OCI-LY3 (cell line): ENCODE data around the gene BAHD1.

Experiments used
- H2AFZ ChIP-seq: fragments of 200-600, 300-600 bp; shearing (Covaris generic); 2 replicates; pipeline ENCODE4 v1.6.0; 2014; ENCODE audit warnings: antibody characterized with exemption, low read depth, low read length
- H3K27ac ChIP-seq: fragments of 200-600, 300-600 bp; sonication (generic); 2 replicates; pipeline ENCODE4 v1.5.1; 2014; ENCODE audit warnings: mild to moderate bottlenecking, low read length, moderate library complexity, mixed read lengths
- H3K27me3 ChIP-seq: fragments of 200-600, 300-600 bp; sonication (generic); 2 replicates; pipeline ENCODE4 v1.6.1; 2014; ENCODE audit warnings: low read depth, low read length, mixed read lengths
- H3K36me3 ChIP-seq: fragments of 200-600, 300-600 bp; sonication (generic); replicated peaks from 2 replicates; pipeline ENCODE3; 2014; ENCODE audit warnings: low read depth, low read length, mixed read lengths
- H3K4me1 ChIP-seq: fragments of 300-600, 200-600 bp; sonication (generic); 2 replicates; pipeline ENCODE4 v1.6.1; 2014; ENCODE audit warnings: low read length, mixed read lengths
- H3K4me2 ChIP-seq: fragments of 200-600, 300-600 bp; sonication (generic); 2 replicates; pipeline ENCODE4 v1.6.1; 2014; ENCODE audit warnings: low read length, mixed read lengths
- H3K4me3 ChIP-seq: fragments of 300-600, 200-600 bp; sonication (generic); 2 replicates; pipeline ENCODE4 v1.5.1; 2014; ENCODE audit warnings: antibody characterized with exemption, mild to moderate bottlenecking, low read length, moderate library complexity
- H3K79me2 ChIP-seq: fragments of 300-600, 200-600 bp; shearing (Covaris generic); 2 replicates; pipeline ENCODE4 v1.6.1; 2014; ENCODE audit warnings: mild to moderate bottlenecking, low read length, mixed read lengths
- H3K9ac ChIP-seq: fragments of 300-600, 200-600 bp; shearing (Covaris generic); 2 replicates; pipeline ENCODE4 v1.6.0; 2014; ENCODE audit warnings: mild to moderate bottlenecking, low read length, moderate library complexity
- H3K9me3 ChIP-seq: fragments of 200-600, 300-600 bp; shearing (Covaris generic); 2 replicates; pipeline ENCODE4 v1.6.1; 2014; ENCODE audit warnings: low read length, mixed read lengths; ENCODE audit not compliant: insufficient read depth
- H4K20me1 ChIP-seq: fragments of 200-600, 300-600 bp; sonication (generic); 2 replicates; pipeline ENCODE4 v1.6.1; 2016; ENCODE audit warnings: low read length, mixed read lengths; ENCODE audit not compliant: insufficient read depth
- CTCF ChIP-seq: fragments of 200-600, 300-600 bp; sonication (generic); IDR thresholded peaks from 2 replicates; pipeline ENCODE4 v1.5.1; 2014; ENCODE audit warnings: antibody characterized with exemption, low read length, low read depth
- EZH2phosphoT487 ChIP-seq: fragments of 200-600 bp; shearing (Covaris generic); IDR thresholded peaks from 2 replicates; pipeline ENCODE4 v1.6.1; 2018; ENCODE audit warnings: antibody characterized with exemption, mixed run types, low read depth

The BAHD1 gene

GRCh38 chr15:40495516-40495915, 54.8 kb downstream of the BAHD1 start:
- Histone ChIP-seq H3K4me2 (no peak overlapping the region), H3K79me2 (no peaks in the 10 kb centered on the region), H3K9me3 (no peaks in the 10 kb centered on the region), H2AFZ (no peak overlapping the region), H3K27me3 (peaks cover 23% of the 10 kb centered on the region; the same call in 1 of the 2 replicates), H3K36me3 (no peaks in the 10 kb centered on the region), H4K20me1 (no peaks in the 10 kb centered on the region), H3K9ac (no peak overlapping the region), H3K4me3 (no peak overlapping the region), H3K27ac (no peak overlapping the region), H3K4me1 (no peaks in the 10 kb centered on the region)
- TF ChIP-seq EZH2phosphoT487 (no peak), CTCF (no peak)

- H3K9ac ChIP-seq, result no peak overlapping the region
- H3K4me1 ChIP-seq, result no peaks in the 10 kb centered on the region
- no peak overlapping the region for H3K27ac ChIP-seq
- no peak overlapping the region for H3K4me2 ChIP-seq
- H3K9me3 ChIP-seq, result no peaks in the 10 kb centered on the region
- no peaks in the 10 kb centered on the region for H3K79me2 ChIP-seq
- H4K20me1 ChIP-seq, result no peaks in the 10 kb centered on the region
- H3K36me3 ChIP-seq, result no peaks in the 10 kb centered on the region
- peaks cover 31% of the 10 kb centered on the region for H3K27me3 ChIP-seq
- H3K4me3 ChIP-seq, result no peak overlapping the region
- H2AFZ ChIP-seq, result no peak overlapping the region
- TF ChIP-seq EZH2phosphoT487 (no peak), CTCF (no peak)
Measured at GRCh38 chr15:40498418-40498817, 57.7 kb downstream of the BAHD1 start.

- Histone ChIP-seq H3K9me3 (no peaks in the 10 kb centered on the region), H3K4me3 (no peak overlapping the region), H3K27ac (no peak overlapping the region), H3K4me2 (no peak overlapping the region), H3K27me3 (peaks cover 30% of the 10 kb centered on the region), H3K4me1 (no peaks in the 10 kb centered on the region), H3K79me2 (no peaks in the 10 kb centered on the region), H3K9ac (no peak overlapping the region), H3K36me3 (no peaks in the 10 kb centered on the region), H2AFZ (no peak overlapping the region), H4K20me1 (no peaks in the 10 kb centered on the region)
- TF ChIP-seq CTCF, result no peak
Measured at GRCh38 chr15:40498891-40499290, 58.1 kb downstream of the BAHD1 start.

GRCh38 chr15:40499931-40500330, 59.2 kb downstream of the BAHD1 start:
- no peaks in the 10 kb centered on the region for H4K20me1 ChIP-seq
- no peak overlapping the region for H2AFZ ChIP-seq
- H3K27me3 ChIP-seq, result peaks cover 26% of the 10 kb centered on the region
- no peak overlapping the region for H3K4me3 ChIP-seq
- H3K4me2 ChIP-seq, result no peak overlapping the region
- H3K9ac ChIP-seq, result no peak overlapping the region
- H3K79me2 ChIP-seq, result no peaks in the 10 kb centered on the region
- H3K4me1 ChIP-seq, result no peaks in the 10 kb centered on the region
- no peaks in the 10 kb centered on the region for H3K9me3 ChIP-seq
- TF ChIP-seq EZH2phosphoT487, result no peak
- TF ChIP-seq CTCF, result no peak
- no peaks in the 10 kb centered on the region for H3K36me3 ChIP-seq
- no peak overlapping the region for H3K27ac ChIP-seq
